GM23248 (cell line): ENCODE data around the gene KATNAL1.

Source experiments
- EZH2 ChIP-seq: fragments of 200-600 bp; sonication (generic); IDR thresholded peaks from 2 replicates; pipeline ENCODE4 v1.6.1; 2018; ENCODE audit warnings: antibody characterized with exemption, mild to moderate bottlenecking; ENCODE audit not compliant: insufficient read depth, poor library complexity, severe bottlenecking
- EZH2phosphoT487 ChIP-seq: fragments of 200-600 bp; sonication (generic); IDR thresholded peaks from 2 replicates; pipeline ENCODE4 v1.6.1; 2018; ENCODE audit warnings: antibody characterized with exemption, moderate library complexity, mild to moderate bottlenecking, low read depth; ENCODE audit not compliant: insufficient read depth

GRCh38 chr13:30179597-30180276, 127.6 kb downstream of the KATNAL1 start:
- TF ChIP-seq EZH2 (no peak), EZH2phosphoT487 (no peak)
